GM12878 (cell line): ENCODE data around the gene ASMTL. TPM values are rescaled to one million over a fixed set of nuclear protein-coding genes. Genes with fewer than 3 reads are reported as not detected.
A peak's percentile ranks its signal among the peaks of the same experiment; 100 is the strongest.

Source experiments
- RBBP5 ChIP-seq: fragments of 200-600 bp; sonication (generic); conservative IDR thresholded peaks from 2 replicates; pipeline ENCODE4 v1.6.1; 2016
- REST ChIP-seq: IDR thresholded peaks from 2 replicates; pipeline ENCODE4 v1.6.1; 2012; ENCODE audit warnings: mild to moderate bottlenecking, low read depth, low read length
- SP1 ChIP-seq: IDR thresholded peaks from one replicate; pipeline ENCODE4 v1.6.1; 2011; ENCODE audit warnings: low read depth, low read length
- TCF7 ChIP-seq: IDR thresholded peaks from 2 replicates; pipeline ENCODE4 v1.6.1; 2014; ENCODE audit warnings: antibody characterized with exemption, borderline replicate concordance
- ZBTB11 ChIP-seq: fragments of 450-650 bp; formaldehyde crosslinking; IDR thresholded peaks from 2 replicates; pipeline ENCODE4 v1.5.0; 2022; ENCODE audit warnings: mild to moderate bottlenecking, missing genetic modification characterization
- polyA plus RNA-seq, 11 experiments: library from polyadenylated mRNA; depleted of rRNA in 4 of 11; unstranded in 6 of 11; stranded (reverse) in 5 of 11; fragments of >200 nt; fragmentation: Nextera tagmentation in 4 of 11; fragmentation: Illumina TruSeq in 1 of 11; extraction: Ambion mirVana in 4 of 11; extraction: Trizol in 1 of 11; gene quantifications; 1 replicate in 1 of 11; 2 replicates in 10 of 11; pipeline versions ENCODE4 v1.2.1 to v1.2.3, GENCODE V29; 2011 to 2016; ENCODE audit warnings: inconsistent platforms in 2 of 11, missing spikeins in 2 of 11, low read depth in 1 of 11
- total RNA-seq, 4 experiments: library from RNA; depleted of rRNA in 3 of 4; stranded (reverse); fragments of >200 nt in 3 of 4; fragmentation: Illumina TruSeq in 1 of 4; extraction: Trizol in 1 of 4; gene quantifications; 2 replicates each; pipeline versions ENCODE4 v1.2.1 to v1.2.3, GENCODE V29; 2013 to 2021

ASMTL gene
- total and polyA plus RNA-seq, 10 of the 15 experiments (the other 5 are each of a cell fraction or from before 2014, with no cell fraction given): 1.6 to 51.9 (median 32.1) TPM

GRCh38 chrX:1500701-1501624, 48.3 kb upstream of the ASMTL start (continued):
- TF ChIP-seq REST: no peak
- no peak for TF ChIP-seq RBBP5
- peak; percentile 41 for TF ChIP-seq SP1
- TF ChIP-seq ZBTB11: no peak
- TF ChIP-seq TCF7: no peak
- TF ChIP-seq, all 136 proteins: peak for 51
